Measurements from ENCODE around the gene SUMO2. TPM values are rescaled to one million over a fixed set of nuclear protein-coding genes. Genes with fewer than 3 reads are reported as not detected.

The SUMO2 gene
- total and polyA plus RNA-seq, 9 of the 15 experiments (the other 6 are each of a cell fraction or from before 2014, with no cell fraction given), result 157 to 733 (median 419) TPM

- TF ChIP-seq TCF7 (IDR thresholded peaks at IDR 0.05; ENCODE audit: borderline replicate concordance) (no peak), TAF15 (IDR thresholded peaks at IDR 0.05; ENCODE audit: low read depth, low read length) (no peak), TFAM (CRISPR knock-in tag; conservative IDR thresholded peaks at IDR 0.05) (no peak), TSC22D4 (tag; IDR thresholded peaks at IDR 0.05) (no peak), XRCC5 (IDR thresholded peaks at IDR 0.05; ENCODE audit: low read depth, low read length) (peak; percentile 90; the same call in 1 of the 2 replicates), ZNF644 (tag; IDR thresholded peaks at IDR 0.05; ENCODE audit: low read depth) (no peak), CREB1 (IDR thresholded peaks at IDR 0.05) (no peak), CREB1 (CRISPR knock-in tag; IDR thresholded peaks at IDR 0.05) (0 out of 2 replicates have a peak, but pooled peaks have one; percentile 2), ZNF444 (CRISPR knock-in tag; IDR thresholded peaks at IDR 0.05) (no peak), LEF1 (IDR thresholded peaks at IDR 0.05) (no peak), ZNF830 (CRISPR knock-in tag; IDR thresholded peaks at IDR 0.05) (no peak), ZNF197 (CRISPR knock-in tag; IDR thresholded peaks at IDR 0.05; ENCODE audit: low read depth) (0 out of 2 replicates have a peak, but pooled peaks have one; percentile 31), BRF2 (IDR thresholded peaks at IDR 0.05; ENCODE audit: borderline replicate concordance, insufficient read depth, insufficient read length) (no peak), MEF2A (IDR thresholded peaks at IDR 0.05; ENCODE audit: control insufficient read depth, low read depth, low read length) (no peak), ELK3 (CRISPR knock-in tag; IDR thresholded peaks at IDR 0.05) (no peak), ZNF232 (CRISPR knock-in tag; IDR thresholded peaks at IDR 0.05) (no peak), ATF2 (CRISPR knock-in tag; IDR thresholded peaks at IDR 0.05) (no peak), FOXJ2 (tag; IDR thresholded peaks at IDR 0.05) (no peak), RUNX1 (IDR thresholded peaks at IDR 0.05; ENCODE audit: low read depth) (peak; percentile 17; the same call in 1 of the 2 replicates), GTF2E2 (tag; IDR thresholded peaks at IDR 0.05) (0 out of 2 replicates have a peak, but pooled peaks have one; percentile 15), FOXA1 (IDR thresholded peaks at IDR 0.05; ENCODE audit: borderline replicate concordance) (no peak), RBM15 (IDR thresholded peaks at IDR 0.05; ENCODE audit: insufficient read depth, low read length) (no peak)
Observed at GRCh38 chr17:75205037-75205792, 22.5 kb upstream of the SUMO2 start, which contains the start of gene NUP85 (continued).

All from K562 (cell line).